K562 (cell line): ENCODE results near the gene SLC16A13. TPM values are rescaled to one million over a fixed set of nuclear protein-coding genes. Genes with fewer than 3 reads are reported as not detected.

Experiments used
- ATAC-seq: fragments of 200-7000 bp; cut with Tn5 transposase; 3 replicates; pipeline ENCODE4 v1.9.1; 2020; ENCODE audit warnings: moderate library complexity
- BruUV-seq: library from RNA; stranded (reverse); fragments of 400-500 nt; replicated peaks from 2 replicates; lab custom pipeline; 2021; lab: Mats Ljungman, UMichigan
- CTCF ChIA-PET: fragments of 300-600 bp; formaldehyde crosslinking; extraction: SDS; loops from one replicate; lab custom pipeline; 2021; ENCODE audit warnings: low intra/inter-chr PET ratio; lab: Yijun Ruan, JAX
- POLR2A ChIA-PET: fragments of 300-600, 350-650 bp; sonication (Branson Sonifier 250); formaldehyde crosslinking; extraction: SDS; loops from one replicate; lab custom pipeline; 2021; ENCODE audit warnings: antibody characterized with exemption, inconsistent platforms; lab: Yijun Ruan, JAX
- DNase-seq, 4 experiments: peaks; one replicate each; pipeline versions ENCODE4 v3.0.0 to v3.0.0-alpha.2; 2011 to 2018; ENCODE audit warnings: low spot score in 3 of 4, mixed read lengths in 3 of 4; ENCODE audit errors: extremely low read depth in 1 of 4
- FAIRE-seq: peaks from 2 replicates; lab custom pipeline; 2011; peaks lifted over from hg19 to GRCh38; lab: Jason Lieb, UNC
- H2AFZ ChIP-seq: 2 replicates; pipeline ENCODE4 v1.6.0; 2011; ENCODE audit warnings: low read depth, low read length, control low read depth, inconsistent platforms
- H3K27ac ChIP-seq: fragments of 200-600 bp; 3 replicates; pipeline ENCODE4 v1.8.0; 2011; ENCODE audit warnings: low read depth, mild to moderate bottlenecking, control low read depth, inconsistent platforms, low read length, moderate library complexity, mixed read lengths; ENCODE audit errors: extremely low read depth
- H3K27me3 ChIP-seq, 2 experiments: fragments of 300-600 bp in 1 of 2; 2 replicates in 1 of 2; 3 replicates in 1 of 2; pipeline versions ENCODE4 v1.6.0 to v1.8.0; 2011; ENCODE audit warnings: inconsistent platforms in 2 of 2, low read length in 2 of 2, mild to moderate bottlenecking in 1 of 2, mixed read lengths in 1 of 2, moderate library complexity in 1 of 2; ENCODE audit not compliant: control insufficient read depth in 2 of 2, insufficient read depth in 2 of 2
- H3K36me3 ChIP-seq: fragments of 300-600 bp; 3 replicates; pipeline ENCODE4 v1.8.0; 2011; ENCODE audit warnings: mild to moderate bottlenecking, low read length, inconsistent platforms; ENCODE audit not compliant: control insufficient read depth, insufficient read depth
- H3K4me1 ChIP-seq, 2 experiments: fragments of 200-600 bp in 1 of 2; replicated peaks in 1 of 2; 2 replicates in 1 of 2; 3 replicates in 1 of 2; pipeline versions ENCODE4 v1.5.1 to v1.8.0; 2011; ENCODE audit warnings: inconsistent platforms in 2 of 2, low read length in 2 of 2, mild to moderate bottlenecking in 1 of 2, mixed read lengths in 1 of 2, moderate library complexity in 1 of 2; ENCODE audit not compliant: control insufficient read depth in 2 of 2, insufficient read depth in 2 of 2
- H3K4me2 ChIP-seq: 2 replicates; pipeline ENCODE4 v1.6.1; 2011; ENCODE audit warnings: low read length, control low read depth, inconsistent platforms, mixed read lengths; ENCODE audit not compliant: insufficient read depth
- H3K4me3 ChIP-seq: fragments of 200-600 bp; sonication (generic), shearing (Covaris generic); 2 replicates; pipeline ENCODE4 v1.5.1; 2016; ENCODE audit warnings: control low read depth, inconsistent platforms
- H3K79me2 ChIP-seq: fragments of 200-600 bp; 3 replicates; pipeline ENCODE4 v1.8.0; 2011; ENCODE audit warnings: low read length, inconsistent platforms; ENCODE audit not compliant: control insufficient read depth, insufficient read depth
- H3K9ac ChIP-seq, 2 experiments: 2 replicates each; pipeline versions ENCODE4 v1.6.0 to v1.6.1; 2011; ENCODE audit warnings: low read depth in 2 of 2, low read length in 2 of 2, control low read depth in 1 of 2, inconsistent platforms in 1 of 2, mild to moderate bottlenecking in 1 of 2, mixed read lengths in 1 of 2; ENCODE audit not compliant: insufficient read depth in 1 of 2
- H3K9me1 ChIP-seq: one replicate; pipeline ENCODE4 v1.6.0; 2011; ENCODE audit warnings: inconsistent platforms, mild to moderate bottlenecking, low read length, moderate library complexity; ENCODE audit not compliant: control insufficient read depth, insufficient read depth
- H3K9me3 ChIP-seq: replicated peaks from 2 replicates; pipeline ENCODE4 v1.5.1; 2011; ENCODE audit warnings: low read depth, low read length, inconsistent platforms; ENCODE audit not compliant: control insufficient read depth, insufficient read depth
- H4K20me1 ChIP-seq: replicated peaks from 2 replicates; pipeline ENCODE4 v1.6.1; 2011; ENCODE audit warnings: low read length, inconsistent platforms, mixed read lengths; ENCODE audit not compliant: control insufficient read depth, insufficient read depth
- ARID2 ChIP-seq: fragments of 450-650 bp; IDR thresholded peaks from 2 replicates; pipeline ENCODE4 v1.6.1; 2017; ENCODE audit warnings: antibody characterized with exemption, mild to moderate bottlenecking
- FOSL1 ChIP-seq: fragments of 200-800 bp; sonication (Bioruptor generic); conservative IDR thresholded peaks from 2 replicates; pipeline ENCODE4 v1.6.1; 2016; ENCODE audit warnings: missing genetic modification characterization, missing compliant biosample characterization
- PREB ChIP-seq: sonication (generic); formaldehyde crosslinking; IDR thresholded peaks from 2 replicates; pipeline ENCODE4 v1.8.1; 2023; ENCODE audit warnings: mild to moderate bottlenecking, missing genetic modification reagents
- RBM25 ChIP-seq: fragments of 200-400 bp; formaldehyde crosslinking; IDR thresholded peaks from 2 replicates; pipeline ENCODE4 v1.6.1; 2018; ENCODE audit warnings: low read length, low read depth, moderate library complexity; ENCODE audit not compliant: severe bottlenecking
- SRF ChIP-seq, 2 experiments: fragments of 250-450, 450-650 bp in 1 of 2; sonication (Bioruptor Pico) in 1 of 2; sonication (generic) in 1 of 2; formaldehyde crosslinking; IDR thresholded peaks; 2 replicates each; pipeline versions ENCODE4 v1.5.0 to v1.5.1; 2020 to 2022; ENCODE audit warnings: mild to moderate bottlenecking in 1 of 2, missing genetic modification reagents in 1 of 2
- THRA ChIP-seq: fragments of 450-650 bp; IDR thresholded peaks from 2 replicates; pipeline ENCODE4 v1.6.1; 2017; ENCODE audit warnings: mild to moderate bottlenecking, moderate library complexity
- ZBED1 ChIP-seq: IDR thresholded peaks from 2 replicates; pipeline ENCODE4 v1.6.1; 2014
- ZFX ChIP-seq: sonication (generic); formaldehyde crosslinking; IDR thresholded peaks from 2 replicates; pipeline ENCODE4 v1.8.0; 2022; ENCODE audit warnings: mild to moderate bottlenecking, missing genetic modification reagents, moderate library complexity
- WGBS: fragments of 100-300 bp; shearing (Covaris generic); methylation state at CpG from one replicate; pipeline ENCODE4 v1.1.6; 2016; ENCODE audit warnings: low coverage, mixed read lengths; ENCODE audit not compliant: insufficient coverage; ENCODE audit errors: missing lambda C conversion rate; 5-methylcytosine and 5-hydroxymethylcytosine counted together
- in situ Hi-C: fragments of 300-500 bp; cut with MboI; formaldehyde crosslinking; loops from 4 replicates; pipeline ENCODE4 v1.15.0; 2018; ENCODE audit warnings: inconsistent platforms, mixed read lengths
- intact Hi-C: fragments of 100-400 bp; cut with micrococcal nuclease; formaldehyde crosslinking; loops from 2 replicates; pipeline ENCODE4 v1.14.2; 2022
- polyA plus RNA-seq, 8 experiments: library from polyadenylated mRNA; depleted of rRNA in 4 of 8; stranded (reverse) in 5 of 8; unstranded in 3 of 8; fragments of >200 nt; fragmentation: Nextera tagmentation in 2 of 8; fragmentation: Illumina TruSeq in 1 of 8; extraction: Ambion mirVana in 2 of 8; extraction: Trizol in 1 of 8; gene quantifications; 2 replicates each; pipeline versions ENCODE4 v1.2.1 to v1.2.3, GENCODE V29; 2011 to 2014; ENCODE audit warnings: inconsistent platforms in 1 of 8, missing spikeins in 1 of 8
- total RNA-seq, 7 experiments: library from RNA; depleted of rRNA in 6 of 7; stranded (reverse); fragments of >200 nt in 6 of 7; fragmentation: Illumina TruSeq in 2 of 7; extraction: Trizol in 2 of 7; gene quantifications; 2 replicates each; pipeline versions ENCODE4 v1.2.1 to v1.2.3, GENCODE V29; 2011 to 2021; ENCODE audit warnings: low replicate concordance in 1 of 7

The SLC16A13 gene
- total and polyA plus RNA-seq, 9 of the 15 experiments (the other 6 are each of a cell fraction or from before 2014, with no cell fraction given) = 0.04 to 5.6 (median 0.87) TPM

- H3K4me3 ChIP-seq = no peak overlapping the region
- H3K9ac ChIP-seq = no peak overlapping the region
- POLR2A ChIA-PET = no interaction called here
- 62% methylated on average over 6 of the region's 6 CpGs for WGBS
- H3K27me3 ChIP-seq = peaks cover 0 to 7% of the 10 kb centered on the region in 2 experiments; a peak in 4 of 5 replicates
- H3K9me1 ChIP-seq = no peaks in the 10 kb centered on the region
- in situ Hi-C loops (loop anchor here (10.0 to 25.0 kb wide), 2 partner anchors 287 to 515 kb away; partner anchors contain the start of genes ACAP1, SENP3 and TNFSF13), intact Hi-C loops (no loop called here)
- H3K36me3 ChIP-seq = no peaks in the 10 kb centered on the region
- BruUV-seq = no TSS peak
- TF ChIP-seq THRA = no peak
- TF ChIP-seq ARID2 = no peak
- no peak for TF ChIP-seq PREB (CRISPR knock-in tag)
- peak; percentile 61 for TF ChIP-seq RBM25
- no peak for TF ChIP-seq SRF (CRISPR knock-in tag; IDR thresholded peaks at IDR 0.05)
- no peak for TF ChIP-seq ZBED1
- no peak for TF ChIP-seq ZFX (CRISPR knock-in tag)
- no peak for TF ChIP-seq FOSL1 (tag)
- H3K4me1 ChIP-seq = peaks cover 0 to 16% of the 10 kb centered on the region in 2 experiments; a peak in 4 of 5 replicates
- no peaks in the 10 kb centered on the region for H3K79me2 ChIP-seq
- H3K4me2 ChIP-seq = no peak overlapping the region
- no peak overlapping the region for H2AFZ ChIP-seq
- FAIRE-seq (no peak), ATAC-seq (no peak), DNase-seq (no peak)
- H3K9me3 ChIP-seq = no peaks in the 10 kb centered on the region
- CTCF ChIA-PET = interaction anchor here (0.6 to 3.6 kb wide), 3 partner anchors 88 to 229 kb away, joined by 3 to 41 read pairs (median 4); no protein-coding TSS in a partner anchor
- no peaks in the 10 kb centered on the region for H4K20me1 ChIP-seq
- no peak overlapping the region for H3K27ac ChIP-seq
Measured at GRCh38 chr17:7047566-7047965, 11.8 kb downstream of the SLC16A13 start.
